BE2C (cell line): ENCODE results near the gene CHSY1.

Experiments used
- DNase-seq: peaks from one replicate; pipeline ENCODE4 v3.0.0-alpha.2; 2020
- H3K27me3 ChIP-seq: fragments of 250-450 bp; sonication (Bioruptor Pico); 2 replicates; pipeline ENCODE4 v1.5.1; 2020; ENCODE audit warnings: mild to moderate bottlenecking
- H3K36me3 ChIP-seq: fragments of 250-450 bp; sonication (Bioruptor Pico); 2 replicates; pipeline ENCODE4 v1.5.1; 2020; ENCODE audit warnings: mild to moderate bottlenecking
- H3K4me1 ChIP-seq: fragments of 250-450 bp; sonication (Bioruptor Pico); 2 replicates; pipeline ENCODE4 v1.5.1; 2020
- H3K4me3 ChIP-seq: 2 replicates; pipeline ENCODE4 v1.5.1; 2011; ENCODE audit warnings: low read depth, low read length
- H3K9me3 ChIP-seq: fragments of 250-450 bp; sonication (Bioruptor Pico); 2 replicates; pipeline ENCODE4 v1.5.1; 2020
- CTCF ChIP-seq: IDR thresholded peaks from 2 replicates; pipeline ENCODE4 v1.5.1; 2012; ENCODE audit warnings: mild to moderate bottlenecking, low read depth, low read length

Gene CHSY1

GRCh38 chr15:101203607-101204189 lies 48.1 kb downstream of the CHSY1 start:
- H3K9me3 ChIP-seq, result no peaks in the 10 kb centered on the region
- H3K4me3 ChIP-seq, result no peak overlapping the region
- no peak for DNase-seq
- no peaks in the 10 kb centered on the region for H3K36me3 ChIP-seq
- H3K4me1 ChIP-seq, result peaks cover 17% of the 10 kb centered on the region
- TF ChIP-seq CTCF, result no peak
- no peaks in the 10 kb centered on the region for H3K27me3 ChIP-seq

- H3K4me1 ChIP-seq, result peaks cover 17% of the 10 kb centered on the region
- no peaks in the 10 kb centered on the region for H3K27me3 ChIP-seq
- H3K4me3 ChIP-seq, result no peak overlapping the region
- DNase-seq, result no peak
- no peaks in the 10 kb centered on the region for H3K9me3 ChIP-seq
- no peak for TF ChIP-seq CTCF
- H3K36me3 ChIP-seq, result no peaks in the 10 kb centered on the region
Measured at GRCh38 chr15:101203029-101203573, 48.7 kb downstream of the CHSY1 start.

DNA sequence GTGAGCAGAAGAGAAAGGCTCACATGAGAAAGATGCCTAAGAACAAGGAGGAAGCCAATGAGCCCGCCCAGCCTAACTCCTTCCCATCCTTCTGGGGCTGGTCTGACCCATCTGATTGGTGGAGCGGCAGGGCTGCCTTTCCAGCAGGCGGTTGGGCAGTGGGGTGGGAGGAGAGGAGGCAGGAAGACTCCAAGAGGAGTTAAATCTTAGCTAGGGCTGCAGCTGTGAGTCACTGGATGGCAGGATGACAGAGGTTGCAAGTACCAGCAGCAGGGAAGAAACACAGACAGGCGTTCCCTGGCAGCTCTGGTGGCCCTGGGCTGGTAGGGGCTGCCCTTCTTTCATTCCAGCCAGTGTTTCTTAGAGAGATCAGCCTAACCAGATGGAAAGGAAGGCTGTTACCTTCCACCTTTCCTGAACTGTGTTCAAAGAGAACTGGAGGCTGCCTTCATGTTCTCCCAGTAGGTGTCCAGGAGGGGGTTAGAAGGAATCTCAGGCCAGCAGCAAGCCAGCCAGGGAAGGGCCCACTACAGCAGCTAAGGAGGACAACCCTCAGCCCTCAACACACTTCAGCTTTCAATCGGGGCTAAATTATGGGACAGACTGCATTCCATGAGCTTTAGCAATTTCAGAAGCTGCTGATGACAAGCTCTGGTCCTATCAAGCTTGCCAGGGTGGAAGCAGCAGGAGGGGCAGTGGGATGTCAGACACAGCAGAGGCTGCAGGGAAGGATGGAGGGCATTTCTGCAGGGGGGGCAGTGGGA lies 50.3 kb downstream of the CHSY1 start:
- DNase-seq, result peak; percentile 92
- Histone ChIP-seq H3K4me1 (peaks cover 17% of the 10 kb centered on the region), H3K4me3 (no peak overlapping the region), H3K36me3 (no peaks in the 10 kb centered on the region), H3K27me3 (no peaks in the 10 kb centered on the region), H3K9me3 (no peaks in the 10 kb centered on the region)
- TF ChIP-seq CTCF, result no peak

DNA sequence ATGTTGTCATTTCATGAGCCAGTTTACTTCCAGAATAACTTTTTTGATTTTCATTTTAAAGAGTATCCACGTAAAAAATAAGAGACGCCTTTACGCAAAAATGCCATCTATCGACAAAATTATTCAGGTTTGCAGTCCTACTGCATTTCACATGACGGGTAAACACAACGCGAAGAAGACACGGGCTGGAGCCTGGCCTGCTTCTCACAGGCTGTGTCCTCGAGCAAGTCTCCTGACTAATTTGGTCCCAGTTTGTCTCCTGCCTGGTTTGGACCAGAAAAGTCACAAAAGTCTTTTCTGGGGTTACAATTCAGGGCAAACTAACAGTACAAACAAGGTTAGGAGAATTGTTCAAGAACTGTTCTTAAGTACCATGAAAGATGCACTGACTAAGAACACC lies 51.7 kb downstream of the CHSY1 start:
- Histone ChIP-seq H3K9me3 (no peaks in the 10 kb centered on the region), H3K27me3 (no peaks in the 10 kb centered on the region), H3K4me3 (no peak overlapping the region), H3K4me1 (peaks cover 17% of the 10 kb centered on the region), H3K36me3 (no peaks in the 10 kb centered on the region)
- no peak for TF ChIP-seq CTCF
- no peak for DNase-seq

DNA sequence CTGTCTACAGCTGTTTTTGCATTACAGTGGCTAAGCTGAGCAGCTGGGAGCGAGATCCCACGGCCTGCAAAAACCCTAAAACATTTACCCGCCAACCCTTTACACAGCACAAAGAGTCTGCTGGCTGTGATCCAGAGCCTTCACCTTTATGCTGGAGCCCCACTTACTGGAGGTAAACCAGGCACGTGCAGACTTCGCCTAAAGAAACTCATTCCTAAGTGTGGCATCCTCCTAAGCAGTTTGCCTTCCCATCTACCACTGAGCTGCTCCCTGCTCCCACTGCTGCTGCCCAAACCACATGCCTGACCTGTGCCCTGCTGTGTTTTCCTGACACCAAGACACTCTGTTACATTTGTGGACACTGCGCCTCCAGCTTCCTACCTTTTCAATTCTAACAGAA lies 53.0 kb downstream of the CHSY1 start:
- Histone ChIP-seq H3K27me3 (no peaks in the 10 kb centered on the region), H3K4me3 (no peak overlapping the region), H3K36me3 (no peaks in the 10 kb centered on the region), H3K9me3 (no peaks in the 10 kb centered on the region), H3K4me1 (peaks cover 25% of the 10 kb centered on the region)
- no peak for TF ChIP-seq CTCF
- DNase-seq, result no peak

GRCh38 chr15:101198031-101198575 lies 53.7 kb downstream of the CHSY1 start:
- Histone ChIP-seq H3K36me3 (no peaks in the 10 kb centered on the region), H3K9me3 (no peaks in the 10 kb centered on the region), H3K4me3 (no peak overlapping the region), H3K27me3 (no peaks in the 10 kb centered on the region), H3K4me1 (peaks cover 19% of the 10 kb centered on the region)
- no peak for DNase-seq
- no peak for TF ChIP-seq CTCF
